Activated CD8-positive, alpha-beta memory T cell treated with anti-CD3 and anti-CD28 coated beads, Interleukin-2, amount 50 U/mL, for 48 hours (primary cell): Measurements from ENCODE around the gene ELL2.

Experiments
- DNase-seq: peaks from one replicate; pipeline ENCODE4 v3.0.0-alpha.2; 2020

The ELL2 gene

DNA sequence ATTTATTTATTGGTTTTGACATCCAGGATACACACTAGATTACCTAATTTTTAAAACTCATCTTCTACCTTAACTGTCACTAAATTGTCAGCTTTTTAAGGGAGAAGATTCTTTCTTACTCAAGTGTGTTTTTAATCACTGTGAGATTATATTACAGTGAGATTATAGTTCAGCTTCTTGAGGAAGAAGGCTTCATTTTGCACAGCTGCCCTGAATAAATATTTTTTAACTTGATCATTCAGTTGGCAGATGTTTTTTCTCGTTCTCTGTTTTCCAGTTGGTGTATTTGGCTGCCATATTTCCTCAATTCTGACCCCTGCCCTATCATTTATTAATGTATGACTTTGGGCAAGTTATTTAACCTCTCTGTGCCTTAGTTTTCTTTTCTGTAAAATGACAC lies 15.0 kb upstream of the ELL2 start:
- DNase-seq, result no peak

DNA sequence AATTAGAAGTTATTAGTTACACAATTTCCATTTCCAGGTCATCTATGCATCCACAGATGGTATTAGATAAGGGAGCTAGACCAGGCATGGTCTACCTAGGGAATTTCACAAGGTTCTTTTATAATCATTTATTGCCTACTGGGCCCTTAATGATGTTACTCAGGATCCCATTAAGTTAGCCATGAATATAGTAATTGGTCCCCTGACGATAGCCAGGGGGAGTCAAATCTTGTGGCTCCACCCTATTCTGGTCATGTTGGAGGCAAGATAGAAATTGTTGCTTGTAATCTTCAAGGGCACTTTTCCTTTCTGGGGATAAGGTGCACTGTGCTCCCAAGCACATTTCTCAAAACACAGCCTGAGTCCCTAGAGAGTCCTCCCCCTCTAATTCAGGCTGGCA lies 14.1 kb upstream of the ELL2 start:
- DNase-seq, result no peak

DNA sequence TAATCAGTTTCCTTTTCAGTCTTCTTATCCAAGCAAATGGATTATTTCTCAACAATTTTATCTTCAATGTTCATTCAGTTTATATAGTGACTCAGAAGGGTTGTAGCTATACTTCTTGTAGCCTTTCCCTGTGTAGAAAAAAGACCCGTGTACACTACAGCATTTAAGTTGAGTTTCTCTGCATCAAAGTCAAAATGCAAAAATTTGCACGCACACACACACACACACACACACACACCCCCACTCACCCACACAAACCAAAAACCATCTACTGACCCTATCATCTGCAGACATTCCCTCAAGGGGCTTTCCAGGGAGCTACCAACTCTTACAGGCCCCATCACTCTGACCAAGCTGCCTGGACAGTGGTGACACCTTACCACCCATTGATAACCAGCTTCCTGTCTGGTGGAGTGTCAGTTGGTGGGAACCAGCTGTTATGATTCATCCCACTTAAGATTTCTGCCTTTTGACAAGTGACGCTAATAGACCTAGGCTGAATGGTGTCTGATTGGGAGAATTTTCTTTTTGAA lies 12.2 kb upstream of the ELL2 start:
- no peak for DNase-seq

DNA sequence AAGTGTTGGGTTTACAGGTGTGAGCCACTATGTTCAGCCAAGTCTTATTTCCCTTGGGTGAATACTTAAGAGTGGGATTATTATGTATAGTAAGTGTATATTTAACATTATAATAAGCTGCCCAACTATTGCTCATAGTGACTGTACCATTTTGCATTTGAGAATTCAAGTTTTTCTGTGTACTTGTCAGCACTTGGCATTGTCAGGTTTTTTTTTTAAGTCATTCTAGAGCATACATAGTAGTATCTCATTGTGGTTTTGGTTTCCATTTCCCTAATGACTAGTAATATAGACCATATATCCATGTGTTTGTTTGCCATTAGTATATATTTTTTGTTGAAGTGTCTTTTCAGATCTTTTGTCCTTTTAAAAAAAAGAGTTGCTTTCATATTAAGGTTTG lies 10.5 kb upstream of the ELL2 start:
- DNase-seq, result no peak

DNA sequence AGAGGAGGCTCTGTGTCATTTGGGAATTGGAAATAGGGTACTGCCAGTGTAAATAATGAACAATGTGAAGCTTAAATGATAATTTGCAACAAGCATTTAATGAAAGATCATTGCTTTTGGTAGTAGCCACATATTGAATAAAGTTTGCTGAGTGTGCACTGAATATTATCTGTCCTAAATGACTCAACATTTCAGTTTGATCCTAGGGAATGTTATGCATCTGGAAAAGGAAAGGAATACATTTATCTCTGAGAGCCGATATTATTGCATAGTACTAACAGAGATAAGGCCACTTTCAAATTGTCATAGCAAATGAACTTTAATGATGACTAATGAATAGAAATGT lies 8.7 kb upstream of the ELL2 start:
- no peak for DNase-seq

DNA sequence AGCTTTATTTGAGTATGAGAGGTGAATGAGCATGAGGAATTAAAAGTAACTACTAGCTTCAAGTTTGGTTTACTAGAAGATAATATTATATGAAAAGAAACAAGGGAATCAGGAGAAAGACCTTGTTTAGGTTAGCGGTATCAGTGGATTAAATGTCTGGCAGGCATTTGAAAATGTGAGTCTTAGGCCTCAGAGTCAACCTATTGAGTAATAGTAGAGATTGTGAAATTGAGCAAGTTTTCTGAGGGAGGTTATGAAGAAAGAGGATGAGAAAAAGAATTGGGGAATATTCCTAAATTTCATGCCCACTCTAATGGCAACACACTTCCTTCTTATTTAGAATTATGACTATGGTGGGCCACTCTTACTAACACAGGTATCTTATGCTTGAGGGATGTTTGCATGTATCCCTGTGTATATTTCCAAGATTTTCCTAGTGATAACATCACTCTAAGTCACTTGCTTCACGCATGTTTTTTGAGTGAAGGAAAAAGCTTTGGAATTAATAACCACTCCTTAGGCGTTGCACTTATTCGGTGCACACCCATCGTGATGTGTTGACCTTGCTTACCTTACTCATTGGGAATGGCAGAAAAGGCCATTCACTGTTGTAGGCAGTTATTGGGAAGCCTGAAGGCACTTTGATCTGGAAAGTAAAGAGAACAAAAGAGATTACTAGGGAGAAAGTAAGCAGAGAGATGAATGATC lies 8.2 kb upstream of the ELL2 start:
- DNase-seq, result no peak

DNA sequence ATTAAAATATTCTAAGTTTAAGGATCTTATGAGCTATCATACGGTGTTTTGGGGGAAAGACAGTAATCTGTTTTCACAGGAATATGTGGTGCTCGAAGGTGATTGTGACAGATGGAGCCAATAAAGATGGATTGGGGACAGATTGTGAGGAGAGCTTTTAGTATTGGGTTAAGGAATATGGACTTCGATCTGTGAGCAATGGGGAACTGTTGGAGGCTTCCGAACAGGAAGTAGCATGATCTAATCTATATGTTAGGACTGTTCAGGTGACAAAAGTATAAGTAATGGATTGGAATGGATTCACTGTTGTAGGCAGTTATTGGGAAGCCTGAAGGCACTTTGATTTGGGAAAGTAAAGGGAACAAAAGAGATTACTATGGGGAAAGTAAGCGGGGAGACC lies 7.4 kb upstream of the ELL2 start:
- DNase-seq, result no peak

DNA sequence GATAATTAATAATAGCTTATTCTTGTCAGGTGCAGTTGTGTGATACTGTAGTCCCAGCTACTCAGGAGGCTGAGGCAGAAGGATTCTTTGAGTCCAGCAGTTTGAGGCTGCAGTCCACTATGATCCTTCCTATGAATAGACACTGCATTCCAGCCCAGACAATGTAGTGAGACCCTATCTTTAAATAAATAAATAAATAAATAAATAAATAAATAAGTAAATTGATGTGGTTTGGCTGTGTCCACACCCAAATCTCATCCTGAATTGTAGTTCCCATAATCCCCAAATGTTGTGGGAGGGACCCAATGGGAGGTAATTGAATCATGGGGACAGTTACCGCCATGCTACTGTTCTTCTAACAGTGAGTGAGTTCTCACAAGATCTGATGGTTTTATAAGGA lies 5.6 kb upstream of the ELL2 start:
- no peak for DNase-seq

DNA sequence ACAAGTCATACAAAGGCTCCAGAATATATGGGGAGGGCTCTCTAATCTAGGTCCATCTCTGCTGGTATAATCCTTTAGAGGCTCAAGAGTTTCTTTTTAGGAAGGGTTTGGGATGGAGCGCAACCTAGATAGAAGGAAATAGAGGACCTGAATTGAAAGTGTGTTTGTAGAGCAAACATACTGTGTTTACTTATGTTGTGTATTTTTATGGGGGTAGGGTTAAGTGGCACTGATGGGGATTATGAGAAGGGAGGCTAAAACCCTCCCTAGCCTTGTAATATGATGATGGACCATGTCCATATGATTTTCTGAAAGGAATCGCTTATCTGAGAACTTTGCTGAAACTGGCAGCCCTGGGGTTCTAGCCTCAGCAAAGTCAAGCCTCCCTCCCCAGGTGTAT lies 4.4 kb upstream of the ELL2 start:
- no peak for DNase-seq

DNA sequence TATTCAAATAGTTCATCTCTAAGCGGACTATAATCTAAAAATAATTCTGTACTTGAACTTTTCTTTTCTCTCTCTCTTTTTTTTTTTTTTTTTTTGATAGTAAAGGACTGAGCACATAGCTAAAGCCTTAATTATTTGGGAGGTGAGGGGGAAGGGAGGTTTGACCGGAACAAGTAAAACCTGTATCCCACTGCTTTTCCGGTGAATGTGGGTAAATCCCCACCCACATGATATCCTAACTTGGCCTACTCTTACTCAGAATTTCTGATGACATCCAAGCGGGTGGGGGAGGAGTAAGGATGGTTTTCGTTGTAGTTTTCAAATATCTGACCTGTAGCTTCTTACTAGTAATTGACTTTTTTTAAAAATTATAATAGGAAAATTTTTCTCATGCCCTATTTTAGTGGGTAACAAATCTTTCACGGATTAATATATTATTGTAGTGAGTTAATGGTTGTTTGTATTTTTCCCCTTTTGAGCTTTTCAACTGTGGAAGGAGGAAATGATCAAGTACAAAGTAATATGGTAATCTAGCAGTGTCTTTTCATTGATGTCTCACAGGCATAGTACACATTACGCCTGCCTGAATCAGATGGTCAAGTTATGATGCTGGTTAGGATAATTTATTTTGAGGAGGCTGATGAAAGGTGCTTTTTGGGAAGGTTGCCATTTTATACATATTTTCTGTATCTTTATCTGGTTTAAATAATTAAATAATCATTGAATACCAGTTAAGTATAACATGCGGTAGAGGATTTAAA lies 2.2 kb upstream of the ELL2 start:
- no peak for DNase-seq

DNA sequence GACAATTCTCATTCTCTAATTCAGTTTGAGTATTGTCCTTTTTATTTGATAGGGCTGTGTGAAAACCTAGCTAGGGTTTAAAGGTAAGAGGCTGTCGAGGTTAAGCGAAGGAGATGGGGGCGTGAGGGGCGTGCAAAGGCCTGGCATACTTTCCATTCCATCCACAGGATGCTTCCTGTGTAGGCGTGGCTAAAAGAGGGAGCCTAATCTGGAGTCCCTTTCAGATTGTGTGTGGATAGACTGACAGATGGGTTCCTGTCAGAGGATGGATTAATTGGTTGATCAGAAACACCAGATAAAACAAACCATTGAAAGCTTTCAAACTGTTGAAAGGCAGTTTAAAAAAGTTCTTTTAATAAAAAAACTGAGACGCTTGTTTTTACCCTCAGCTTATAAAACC lies 1.1 kb upstream of the ELL2 start:
- no peak for DNase-seq

DNA sequence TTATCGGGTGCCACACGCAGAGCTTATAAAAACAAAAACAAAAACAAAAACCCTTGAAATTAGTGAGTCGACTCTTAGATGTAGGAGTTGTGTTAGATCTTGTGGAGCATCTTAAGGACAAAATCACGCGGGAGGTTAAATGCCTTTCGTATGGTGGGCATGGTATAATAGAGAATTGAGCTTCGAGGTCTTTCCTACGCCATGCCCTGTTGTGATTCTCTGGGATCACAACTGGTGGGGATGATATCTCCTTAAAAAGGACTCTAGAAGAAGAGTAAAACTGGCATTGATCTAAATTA lies 773 bp upstream of the ELL2 start:
- DNase-seq, result no peak

DNA sequence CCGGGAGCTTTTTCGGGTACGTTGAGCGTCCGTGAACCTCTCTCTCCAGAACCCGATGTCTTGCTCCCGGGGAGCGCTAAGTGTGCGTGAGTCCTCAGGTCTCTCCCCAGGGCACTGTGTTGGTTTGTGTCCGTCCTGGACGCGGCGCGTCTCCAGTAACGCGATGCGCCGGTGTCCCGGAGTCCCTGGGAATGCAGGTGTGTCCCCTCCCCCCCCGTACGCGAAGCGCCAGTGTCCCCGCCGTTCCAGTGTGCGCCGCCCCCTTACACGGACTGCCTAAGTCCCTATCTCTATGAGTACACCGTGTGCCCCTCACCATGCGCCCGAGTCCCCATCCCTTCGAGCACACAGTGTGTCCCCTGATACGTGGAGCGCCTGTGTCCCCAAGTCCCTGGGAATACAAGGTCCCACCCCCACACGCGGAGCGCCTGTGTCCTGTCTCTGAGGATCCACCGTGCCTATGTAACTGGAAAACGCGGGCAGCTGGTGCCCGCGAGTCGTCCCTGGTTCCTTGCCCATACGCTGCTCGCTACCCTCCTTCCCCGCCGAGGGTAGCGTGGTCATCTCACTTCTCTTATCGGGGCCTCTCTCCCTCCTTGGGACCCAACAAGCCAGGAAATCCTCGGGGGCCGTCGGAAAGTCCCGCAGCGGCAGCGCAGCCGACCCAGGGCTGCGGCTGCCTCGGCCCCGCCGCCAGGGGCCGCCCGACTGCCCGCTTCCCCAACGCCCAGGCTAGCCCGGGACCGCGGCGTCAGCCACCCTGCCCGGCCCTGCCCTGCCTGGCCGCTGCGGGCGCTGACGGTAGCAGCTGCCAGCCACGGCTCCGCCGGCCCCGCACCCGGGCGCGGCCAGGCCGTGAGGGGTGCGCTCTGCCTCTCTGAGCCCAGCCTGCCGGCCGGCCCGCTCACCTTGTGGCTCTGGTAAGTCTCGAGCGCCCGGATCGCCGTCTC lies 709 bp downstream of the ELL2 start:
- DNase-seq, result peak; percentile 88

DNA sequence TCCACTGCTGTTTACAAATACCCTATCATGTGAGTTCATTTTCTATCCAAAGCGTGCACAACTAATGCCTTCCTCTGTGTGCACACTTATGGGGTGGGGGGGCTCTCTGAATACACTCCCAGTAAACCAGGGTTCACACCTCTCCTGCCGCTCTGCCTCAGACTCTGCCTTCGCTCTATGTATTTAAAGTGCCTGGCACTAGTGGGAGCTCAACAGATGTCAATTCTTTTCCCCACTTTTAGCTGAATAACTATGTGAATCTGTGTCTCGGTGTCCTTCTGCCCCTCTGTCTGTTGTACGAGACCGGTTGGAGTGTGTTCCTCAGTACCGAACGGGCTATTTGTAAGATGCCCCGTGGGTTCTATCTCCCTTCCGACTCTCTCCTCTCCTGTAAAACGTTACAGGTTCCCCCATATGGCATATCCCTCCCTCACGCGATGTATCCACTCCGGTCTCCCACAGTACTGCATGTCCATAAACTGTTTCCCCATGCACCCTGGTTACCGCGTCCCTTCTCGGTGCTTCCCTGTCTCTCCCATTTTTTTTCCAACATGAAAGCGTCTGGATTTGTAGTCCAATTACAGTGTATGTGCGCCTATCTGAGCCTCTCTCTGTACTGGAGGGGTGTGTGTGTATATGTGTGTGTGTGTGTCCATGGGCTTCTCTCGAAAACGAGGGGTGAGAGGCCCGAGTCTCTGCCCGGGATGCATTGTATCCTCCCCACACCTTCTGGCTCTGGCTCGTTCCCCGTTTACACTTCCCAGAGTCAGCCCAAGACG lies 1.6 kb downstream of the ELL2 start:
- no peak for DNase-seq

DNA sequence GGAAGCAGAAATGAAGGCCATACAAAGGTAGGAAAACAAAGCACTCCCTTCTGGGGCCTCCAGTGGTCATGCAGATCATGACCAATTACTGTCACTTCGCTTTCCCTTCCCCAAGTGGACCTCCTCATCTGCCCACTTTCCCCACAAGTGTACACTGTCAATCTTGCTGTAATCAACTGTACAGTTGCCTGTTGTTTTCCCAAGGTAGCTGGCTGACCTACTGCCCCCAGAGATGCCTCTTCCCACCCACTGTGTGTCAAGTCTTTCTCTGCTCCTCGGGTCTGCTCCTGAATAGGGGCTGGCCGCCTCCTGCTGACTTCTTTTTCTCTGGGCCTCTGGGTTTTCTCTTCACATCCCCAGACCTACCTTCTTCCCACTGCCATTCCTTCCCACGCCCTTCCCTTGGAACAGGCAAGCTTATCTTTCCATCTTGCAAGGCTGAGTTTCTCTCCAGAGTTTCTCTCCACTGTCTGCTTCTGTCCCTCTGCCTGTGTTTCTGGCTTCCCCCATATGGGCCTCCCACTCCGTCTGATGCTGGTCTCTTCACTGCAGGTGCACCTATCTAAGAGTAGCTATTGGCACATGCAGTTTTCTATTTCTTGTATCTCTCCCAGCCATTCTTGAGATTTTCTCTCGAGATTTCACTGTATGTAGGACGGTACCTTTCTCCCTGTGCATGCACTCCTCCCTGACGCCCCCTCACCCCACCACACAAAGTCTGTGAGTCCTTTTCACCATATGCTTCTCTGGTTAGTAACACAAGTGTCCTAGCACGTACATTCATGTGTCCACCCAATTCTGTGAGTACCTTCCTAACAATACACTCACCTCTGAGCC lies 2.4 kb downstream of the ELL2 start:
- no peak for DNase-seq

DNA sequence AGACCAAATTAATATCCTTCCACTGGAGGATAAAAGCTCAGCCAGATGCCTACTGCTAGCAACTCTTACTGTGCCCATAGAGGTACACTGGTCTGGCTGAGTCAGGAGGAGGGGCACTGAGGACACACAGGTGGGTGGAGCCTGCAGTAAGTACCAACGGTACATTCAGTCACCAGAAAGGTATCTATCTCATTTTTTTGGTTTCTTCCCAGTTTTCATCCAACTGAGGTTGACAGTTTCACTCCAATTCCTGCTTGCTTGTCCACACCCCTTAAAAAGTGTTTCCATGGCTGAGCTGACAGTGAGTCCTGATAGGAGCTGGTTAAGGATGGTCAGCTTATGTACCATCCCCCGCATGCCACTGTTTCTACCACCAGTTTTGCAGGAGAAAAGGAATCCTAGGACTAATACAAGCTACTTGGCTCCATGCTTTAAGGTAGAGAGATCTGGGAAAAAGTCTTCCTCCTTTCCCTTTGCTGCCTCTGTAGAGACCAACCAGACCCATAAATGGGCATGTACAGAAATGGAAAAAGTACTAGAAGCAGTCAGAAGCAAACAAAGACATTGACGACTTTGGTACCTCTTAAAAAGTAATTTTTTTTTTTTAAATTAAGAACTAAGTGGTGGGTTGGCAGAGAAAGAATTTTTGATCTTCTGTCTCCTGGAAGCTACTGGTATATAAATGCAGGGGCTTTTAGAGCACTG lies 3.2 kb downstream of the ELL2 start:
- DNase-seq, result no peak

DNA sequence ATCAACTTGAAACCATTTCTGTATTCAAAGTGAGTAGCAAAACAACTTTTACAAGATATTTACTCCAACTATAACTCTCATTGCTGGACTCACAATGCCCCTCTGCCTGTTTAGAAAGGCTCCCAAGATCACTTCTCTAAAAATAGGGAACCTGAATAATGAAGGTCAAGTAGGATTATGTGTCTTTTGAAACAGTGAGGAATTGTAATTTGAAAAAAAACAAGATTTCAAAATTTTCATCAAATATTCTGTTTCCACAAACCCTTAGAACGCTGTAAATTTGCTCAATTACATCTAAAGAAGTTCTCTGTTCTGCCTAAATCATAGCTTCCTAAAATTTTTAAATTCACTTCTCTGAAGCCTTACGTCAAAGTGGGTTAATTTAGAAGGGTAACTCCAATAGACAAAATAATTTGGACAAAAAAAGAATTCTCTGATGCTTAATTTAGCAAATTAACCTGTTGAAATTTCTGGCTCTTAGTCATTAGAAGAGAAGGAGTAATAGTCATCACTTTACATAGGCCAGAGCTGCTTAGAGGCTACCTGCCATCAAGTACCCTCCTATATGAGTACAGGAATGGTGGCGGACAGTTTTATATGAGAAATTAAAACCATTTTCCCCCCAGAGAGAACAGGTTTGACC lies 4.0 kb downstream of the ELL2 start:
- DNase-seq, result no peak

DNA sequence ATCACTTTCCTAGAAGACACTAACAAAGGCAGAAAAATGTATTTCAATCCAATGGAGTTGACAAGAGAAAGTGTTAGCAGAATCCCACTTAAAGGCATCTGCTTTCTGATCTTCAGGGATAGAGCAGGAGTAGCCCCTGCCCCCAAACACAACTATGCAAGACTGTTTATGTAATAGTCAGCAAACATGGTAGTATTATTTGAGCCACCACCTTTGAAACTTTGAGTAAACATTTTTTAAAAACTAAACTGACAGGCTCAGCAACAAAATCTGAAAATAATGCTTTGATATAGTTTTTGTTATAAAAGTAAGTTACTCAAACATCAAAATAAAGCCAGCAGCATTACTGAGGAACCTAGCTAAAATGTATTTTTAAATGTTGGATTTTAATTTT lies 4.8 kb downstream of the ELL2 start:
- DNase-seq, result no peak

DNA sequence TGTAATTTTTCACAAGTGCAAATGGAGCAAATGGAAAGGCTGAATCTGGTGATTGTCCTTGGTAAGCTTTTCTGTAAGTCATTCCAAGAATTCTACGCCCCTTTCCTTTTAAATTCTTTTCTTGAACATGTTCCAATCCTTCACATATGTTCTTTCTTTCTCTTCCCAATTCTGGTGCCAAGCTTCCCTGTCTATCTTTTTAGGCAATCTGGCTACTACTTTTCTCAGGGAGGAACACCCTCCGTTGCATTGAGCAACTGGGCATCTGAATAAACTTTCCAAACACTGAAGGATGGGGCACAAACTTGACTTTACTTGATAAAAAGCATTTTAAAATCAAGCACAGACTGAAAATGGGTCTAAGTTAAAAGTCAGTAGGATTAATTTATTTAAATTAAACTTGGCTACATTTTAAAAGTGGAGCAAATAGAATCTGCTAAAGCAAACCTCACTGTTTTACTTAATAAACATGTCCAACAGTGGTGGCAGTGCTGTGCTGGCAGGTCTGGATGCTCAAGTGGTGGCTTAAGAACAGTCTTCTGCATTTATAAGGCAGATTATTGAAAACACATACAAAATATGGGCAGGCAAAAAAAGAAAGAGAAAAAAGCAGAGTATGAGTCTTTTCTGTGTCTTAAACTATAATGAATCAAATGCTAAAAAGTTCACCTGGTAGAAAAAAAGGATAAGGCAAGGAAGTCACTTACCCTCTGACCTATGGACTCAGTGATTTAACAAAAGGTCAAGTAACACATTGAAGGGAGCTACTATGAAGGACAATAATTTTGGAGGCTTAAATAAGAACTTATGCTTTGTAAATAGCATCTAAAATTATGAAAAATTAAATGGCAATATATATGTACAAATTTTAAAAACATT lies 5.4 kb downstream of the ELL2 start:
- DNase-seq, result no peak

DNA sequence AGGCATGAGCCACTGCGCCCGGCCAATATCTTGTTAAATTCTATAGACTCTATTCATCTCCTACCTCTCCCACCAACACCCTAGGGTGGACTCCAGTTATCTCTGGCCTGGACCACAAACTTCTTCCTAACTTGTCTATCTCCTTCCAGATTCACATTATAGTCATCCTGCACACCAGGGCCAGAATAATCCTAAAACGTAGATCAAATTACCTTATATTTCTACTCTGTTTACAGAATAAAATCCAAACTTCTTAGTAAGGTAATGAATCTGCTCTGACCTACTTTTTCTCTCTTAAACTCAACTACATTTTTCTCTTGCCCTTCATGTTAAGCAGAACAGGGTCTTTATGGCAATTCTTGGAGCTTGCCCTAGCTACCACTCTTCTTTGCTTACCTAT lies 6.9 kb downstream of the ELL2 start:
- DNase-seq, result no peak
